ENCODE measurements around the gene PHLDA2.

PHLDA2 gene

DNA sequence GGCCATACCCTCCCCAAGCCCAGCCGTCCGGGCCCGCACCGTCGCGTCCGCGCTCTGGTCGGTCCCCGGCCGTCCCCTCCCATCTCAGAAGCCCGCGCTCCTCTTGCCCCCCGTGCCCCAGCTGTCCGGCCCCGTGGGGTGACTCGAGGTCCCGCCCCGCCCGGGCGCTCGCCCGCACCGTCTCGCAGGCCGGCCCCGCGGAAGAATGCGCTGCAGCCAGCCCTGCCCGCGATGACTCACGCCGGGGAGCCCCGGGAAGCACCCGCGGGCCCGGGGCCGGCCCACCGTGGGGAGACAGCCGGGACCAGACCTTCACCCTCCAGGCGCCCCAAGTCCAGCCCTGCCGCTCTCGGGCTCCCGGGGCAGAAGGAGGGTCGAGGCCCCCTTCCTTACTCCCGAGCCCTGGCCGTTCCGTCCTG lies 320 bp upstream of the PHLDA2 start:
- TF ChIP-seq, protein P1, sequence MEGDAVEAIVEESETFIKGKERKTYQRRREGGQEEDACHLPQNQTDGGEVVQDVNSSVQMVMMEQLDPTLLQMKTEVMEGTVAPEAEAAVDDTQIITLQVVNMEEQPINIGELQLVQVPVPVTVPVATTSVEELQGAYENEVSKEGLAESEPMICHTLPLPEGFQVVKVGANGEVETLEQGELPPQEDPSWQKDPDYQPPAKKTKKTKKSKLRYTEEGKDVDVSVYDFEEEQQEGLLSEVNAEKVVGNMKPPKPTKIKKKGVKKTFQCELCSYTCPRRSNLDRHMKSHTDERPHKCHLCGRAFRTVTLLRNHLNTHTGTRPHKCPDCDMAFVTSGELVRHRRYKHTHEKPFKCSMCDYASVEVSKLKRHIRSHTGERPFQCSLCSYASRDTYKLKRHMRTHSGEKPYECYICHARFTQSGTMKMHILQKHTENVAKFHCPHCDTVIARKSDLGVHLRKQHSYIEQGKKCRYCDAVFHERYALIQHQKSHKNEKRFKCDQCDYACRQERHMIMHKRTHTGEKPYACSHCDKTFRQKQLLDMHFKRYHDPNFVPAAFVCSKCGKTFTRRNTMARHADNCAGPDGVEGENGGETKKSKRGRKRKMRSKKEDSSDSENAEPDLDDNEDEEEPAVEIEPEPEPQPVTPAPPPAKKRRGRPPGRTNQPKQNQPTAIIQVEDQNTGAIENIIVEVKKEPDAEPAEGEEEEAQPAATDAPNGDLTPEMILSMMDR (IDR thresholded peaks at IDR 0.05; ENCODE audit: insufficient read depth, low read depth, low read length, missing control alignments): no peak
- peak overlapping the region; percentile 55 for H3K4me3 ChIP-seq (ENCODE audit: low read depth, low read length)
- peak; percentile 32 for DNase-seq (ENCODE audit: low read depth)

DNA sequence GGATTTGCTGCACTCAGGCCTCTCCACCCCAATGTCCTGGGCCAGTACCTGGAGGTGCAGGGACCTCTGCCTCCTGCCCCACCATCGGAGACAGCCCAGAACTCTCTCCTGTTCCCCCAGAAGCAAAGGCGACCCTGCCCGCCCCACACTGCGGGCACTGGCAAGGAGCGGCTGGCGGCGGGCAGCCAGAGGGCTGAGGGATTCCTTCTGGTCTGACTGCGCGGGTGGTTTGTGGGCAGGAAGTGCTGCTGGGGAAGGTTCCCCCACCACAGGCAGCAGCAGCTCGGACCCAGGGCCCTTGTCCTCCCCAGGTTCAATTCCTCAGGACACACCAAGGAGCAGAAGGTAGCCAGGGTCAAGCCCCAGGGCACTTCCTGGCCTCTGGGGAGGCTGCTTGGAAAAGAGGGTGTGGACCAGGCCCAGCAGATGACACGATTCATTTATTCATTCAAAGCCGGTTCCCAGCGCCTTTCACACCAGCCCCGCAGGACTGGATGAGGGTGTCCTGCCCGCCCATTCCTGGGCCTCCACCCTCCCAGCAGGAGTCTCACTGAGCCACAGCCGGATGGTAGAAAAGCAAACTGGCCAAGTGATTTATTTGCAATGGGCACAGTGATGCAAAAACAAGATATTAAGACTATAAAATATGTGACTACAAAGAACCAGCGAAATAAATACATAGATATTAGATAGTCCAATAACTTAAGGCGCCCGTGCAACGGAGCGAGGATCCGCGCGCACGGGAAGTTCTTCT lies 1.2 kb downstream of the PHLDA2 start:
- TF ChIP-seq, protein P1 (IDR thresholded peaks at IDR 0.05; ENCODE audit: insufficient read depth, low read depth, low read length, missing control alignments): no peak
- no peak for DNase-seq (ENCODE audit: low read depth)
- H3K4me3 ChIP-seq (ENCODE audit: low read depth, low read length): no peak overlapping the region

DNA sequence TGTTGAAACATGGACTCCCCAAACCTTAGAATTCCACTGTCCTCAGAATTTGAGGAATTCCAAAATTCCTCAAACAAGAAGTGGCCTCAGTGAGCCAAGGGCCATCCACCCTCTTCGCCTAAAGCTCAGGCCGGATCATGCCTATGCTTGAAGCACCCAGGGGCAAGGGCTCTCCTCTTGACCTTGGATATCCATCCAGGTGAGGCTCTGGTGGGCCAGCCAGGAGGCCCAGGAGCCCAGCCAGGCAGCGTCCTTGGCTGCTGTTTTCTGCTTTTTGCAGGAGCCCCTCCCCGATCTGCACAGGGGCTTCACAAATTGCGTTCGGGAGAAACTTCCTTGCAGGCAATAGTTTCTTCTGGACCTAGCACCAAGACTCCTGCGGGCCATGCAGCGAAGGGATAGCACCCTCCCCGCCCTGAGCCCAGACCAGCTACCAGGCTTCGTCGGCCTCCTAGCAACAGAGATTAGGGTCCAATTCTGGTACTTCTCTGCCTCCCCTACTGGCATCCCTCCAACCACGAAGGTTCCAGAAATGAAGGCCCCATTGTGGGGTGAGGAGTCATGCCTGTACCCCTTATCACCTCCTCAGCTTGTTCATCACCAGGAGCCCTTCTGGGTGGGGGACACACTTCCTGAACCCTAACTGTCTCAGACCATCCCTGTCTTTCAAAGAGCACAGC lies 2.0 kb downstream of the PHLDA2 start:
- TF ChIP-seq, protein P1 (IDR thresholded peaks at IDR 0.05; ENCODE audit: insufficient read depth, low read depth, low read length, missing control alignments): no peak
- H3K4me3 ChIP-seq (ENCODE audit: low read depth, low read length): no peak overlapping the region
- no peak for DNase-seq (ENCODE audit: low read depth)

DNA sequence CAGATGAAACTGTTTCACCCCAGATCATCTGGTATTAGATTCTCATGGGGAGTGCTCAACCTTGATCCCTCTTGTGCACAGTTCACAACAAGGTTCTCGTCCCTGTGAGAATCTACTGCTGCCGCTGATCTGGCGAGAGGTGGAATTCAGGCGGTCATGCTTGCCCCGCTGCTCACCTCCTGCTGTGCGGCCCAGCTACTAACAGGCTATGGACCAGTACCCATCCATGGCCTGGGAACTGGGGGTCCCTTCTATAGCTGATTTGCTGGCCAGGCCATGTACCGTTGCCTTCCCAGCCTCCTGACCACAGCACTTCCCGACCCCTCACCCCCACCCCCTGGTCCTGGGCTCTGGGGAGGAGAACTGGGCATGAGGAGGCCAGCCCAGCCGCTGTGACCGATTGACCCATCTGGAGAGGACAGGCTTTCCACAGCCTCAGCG lies 2.6 kb downstream of the PHLDA2 start:
- H3K4me3 ChIP-seq (ENCODE audit: low read depth, low read length): no peak overlapping the region
- TF ChIP-seq, protein P1 (IDR thresholded peaks at IDR 0.05; ENCODE audit: insufficient read depth, low read depth, low read length, missing control alignments): no peak
- no peak for DNase-seq (ENCODE audit: low read depth)

DNA sequence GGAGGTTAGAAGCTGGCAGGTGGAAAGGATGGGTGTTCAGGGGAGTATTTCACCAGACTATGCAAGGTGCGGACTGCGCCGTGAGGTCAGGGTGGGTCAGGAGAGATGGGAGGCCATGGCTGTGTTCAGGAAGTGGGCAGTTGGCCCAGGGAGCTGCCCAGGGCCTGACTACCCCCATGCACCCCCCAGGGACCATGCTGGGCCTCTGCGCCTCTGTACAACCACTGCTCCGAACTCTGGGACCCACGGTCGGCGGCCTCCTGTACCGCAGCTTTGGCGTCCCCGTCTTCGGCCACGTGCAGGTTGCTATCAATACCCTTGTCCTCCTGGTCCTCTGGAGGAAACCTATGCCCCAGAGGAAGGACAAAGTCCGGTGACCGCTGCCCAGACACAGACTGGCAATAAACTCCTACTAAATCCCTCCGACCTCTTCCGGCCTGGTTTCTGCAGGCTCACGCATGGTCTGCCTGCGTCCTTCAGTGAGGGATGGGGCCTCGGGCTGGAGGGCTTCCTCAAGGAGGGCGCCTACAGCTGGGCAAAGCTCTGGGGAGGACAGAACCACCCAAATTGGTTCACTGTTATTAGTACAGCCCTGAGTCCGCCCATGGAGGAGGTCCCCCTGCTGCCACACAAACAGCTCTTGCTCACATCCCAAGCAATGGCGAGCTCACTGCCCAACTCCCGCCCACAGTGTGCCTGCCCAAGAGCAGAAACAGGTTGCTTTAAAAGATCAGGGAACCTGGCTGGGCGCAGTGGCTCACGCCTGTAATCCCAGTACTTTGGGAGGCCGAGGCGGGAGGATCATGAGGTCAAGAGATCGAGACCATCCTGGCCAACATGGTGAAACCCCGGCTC lies 4.2 kb downstream of the PHLDA2 start:
- no peak overlapping the region for H3K4me3 ChIP-seq (ENCODE audit: low read depth, low read length)
- DNase-seq (ENCODE audit: low read depth): no peak
- TF ChIP-seq, protein P1 (IDR thresholded peaks at IDR 0.05; ENCODE audit: insufficient read depth, low read depth, low read length, missing control alignments): no peak

DNA sequence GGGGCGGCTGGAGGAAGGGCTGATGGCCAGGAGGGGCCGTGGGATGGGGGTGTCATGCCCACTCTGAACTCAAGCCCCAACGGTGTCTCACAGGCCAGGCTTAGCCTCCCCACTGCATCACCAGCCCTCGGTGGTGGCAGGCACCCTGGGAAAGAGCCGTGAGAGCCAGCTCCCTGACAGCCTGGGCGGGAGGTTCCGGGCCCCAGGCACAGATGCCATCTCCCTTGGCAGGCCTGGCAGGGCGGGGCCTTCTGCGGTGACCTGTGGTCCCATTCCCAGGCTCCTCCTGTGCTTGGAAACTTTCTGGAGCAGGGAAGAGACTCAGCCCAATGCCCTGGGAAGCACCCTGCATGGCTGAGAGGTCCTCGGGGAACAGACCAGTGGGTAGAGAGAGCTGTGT lies 4.8 kb downstream of the PHLDA2 start:
- no peak overlapping the region for H3K4me3 ChIP-seq (ENCODE audit: low read depth, low read length)
- TF ChIP-seq, protein P1 (IDR thresholded peaks at IDR 0.05; ENCODE audit: insufficient read depth, low read depth, low read length, missing control alignments): no peak
- DNase-seq (ENCODE audit: low read depth): no peak
